Transverse colon (tissue), 4 donors: Measurements from ENCODE around the gene DENND1A.

Experiments
- POLR2A ChIP-seq: fragments of 450-650 bp; IDR thresholded peaks from one replicate; pipeline ENCODE4 v1.6.1; 2016; ENCODE audit warnings: antibody characterized with exemption, mild to moderate bottlenecking, moderate library complexity
- POLR2AphosphoS5 ChIP-seq, 3 donors: sonication (generic); formaldehyde crosslinking; IDR thresholded peaks; one replicate each; pipeline ENCODE4 v1.6.1; 2016; ENCODE audit warnings: antibody characterized with exemption in 3 of 3
- TF ChIP-seq, protein P1 (sequence below), 5 experiments: fragments of 200-600 bp in 3 of 5; fragments of 450-650 bp in 2 of 5; sonication (generic) in 3 of 5; IDR thresholded peaks; 1 replicate in 2 of 5; 2 replicates in 3 of 5; pipeline ENCODE4 v1.5.1; 2016 to 2017; ENCODE audit warnings: antibody characterized with exemption in 5 of 5, inconsistent platforms in 3 of 5, mild to moderate bottlenecking in 2 of 5, moderate library complexity in 1 of 5

- TF ChIP-seq, protein P1, sequence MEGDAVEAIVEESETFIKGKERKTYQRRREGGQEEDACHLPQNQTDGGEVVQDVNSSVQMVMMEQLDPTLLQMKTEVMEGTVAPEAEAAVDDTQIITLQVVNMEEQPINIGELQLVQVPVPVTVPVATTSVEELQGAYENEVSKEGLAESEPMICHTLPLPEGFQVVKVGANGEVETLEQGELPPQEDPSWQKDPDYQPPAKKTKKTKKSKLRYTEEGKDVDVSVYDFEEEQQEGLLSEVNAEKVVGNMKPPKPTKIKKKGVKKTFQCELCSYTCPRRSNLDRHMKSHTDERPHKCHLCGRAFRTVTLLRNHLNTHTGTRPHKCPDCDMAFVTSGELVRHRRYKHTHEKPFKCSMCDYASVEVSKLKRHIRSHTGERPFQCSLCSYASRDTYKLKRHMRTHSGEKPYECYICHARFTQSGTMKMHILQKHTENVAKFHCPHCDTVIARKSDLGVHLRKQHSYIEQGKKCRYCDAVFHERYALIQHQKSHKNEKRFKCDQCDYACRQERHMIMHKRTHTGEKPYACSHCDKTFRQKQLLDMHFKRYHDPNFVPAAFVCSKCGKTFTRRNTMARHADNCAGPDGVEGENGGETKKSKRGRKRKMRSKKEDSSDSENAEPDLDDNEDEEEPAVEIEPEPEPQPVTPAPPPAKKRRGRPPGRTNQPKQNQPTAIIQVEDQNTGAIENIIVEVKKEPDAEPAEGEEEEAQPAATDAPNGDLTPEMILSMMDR (IDR thresholded peaks at IDR 0.05), result no peak
- TF ChIP-seq POLR2AphosphoS5 (IDR thresholded peaks at IDR 0.05) (no peak), POLR2A (no peak)
Measured at GRCh38 chr9:123336959-123337358, 593.0 kb downstream of the DENND1A start.
